ENCODE measurements around the gene INTS12.

DNA sequence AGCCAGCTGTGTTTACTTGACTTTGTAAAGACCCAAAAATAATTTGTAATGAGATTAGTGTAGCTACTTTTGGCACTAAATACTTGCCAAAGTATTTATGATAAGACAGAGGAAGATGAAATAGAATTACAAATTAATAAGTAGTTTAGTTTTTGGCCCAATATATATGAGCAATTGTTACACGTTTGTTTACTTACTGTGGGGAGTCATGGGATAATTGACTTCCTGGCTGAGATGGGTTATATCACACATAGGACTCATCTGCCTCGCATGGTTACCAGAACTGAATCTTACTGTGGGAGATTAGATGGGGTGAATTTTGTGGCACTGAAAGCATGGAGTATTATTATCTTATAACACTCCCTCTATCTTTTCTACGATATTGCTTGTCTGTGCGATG lies 66.6 kb downstream of the INTS12 start:
- TF ChIP-seq FOXP2 (optimal IDR thresholded peaks at IDR 0.05; ENCODE audit: control extremely low read depth, extremely low read length, insufficient read depth) (no peak), POLR2AphosphoS5 (IDR thresholded peaks at IDR 0.05; ENCODE audit: borderline replicate concordance, low read depth, low read length) (no peak)
